GM12878 (cell line): ENCODE data around the gene PLEKHS1. TPM values are rescaled to one million over a fixed set of nuclear protein-coding genes. Genes with fewer than 3 reads are reported as not detected.

ENCODE experiments used
- ATAC-seq: fragments of 200-7000 bp; cut with Tn5 transposase; 3 replicates; pipeline ENCODE4 v1.9.1; 2020; ENCODE audit warnings: mild to moderate bottlenecking, moderate library complexity
- BruUV-seq: library from RNA; stranded (reverse); fragments of 400-500 nt; replicated peaks from 2 replicates; lab custom pipeline; 2021; lab: Mats Ljungman, UMichigan
- CTCF ChIA-PET: fragments of 300-600 bp; sonication (Branson Sonifier 250); formaldehyde crosslinking; extraction: SDS; loops from one replicate; lab custom pipeline; 2021; ENCODE audit warnings: inconsistent platforms; lab: Yijun Ruan, JAX
- POLR2A ChIA-PET: fragments of 350-600 bp; formaldehyde crosslinking; extraction: SDS; loops from one replicate; lab custom pipeline; 2021; ENCODE audit warnings: inconsistent platforms; lab: Charles Lee
- RAD21 ChIA-PET: fragments of 300-600 bp; sonication (Branson Sonifier 250); formaldehyde crosslinking; loops from one replicate; lab custom pipeline; 2023; ENCODE audit warnings: antibody characterized with exemption; ENCODE audit not compliant: unreplicated experiment; lab: Charles Lee
- SMC1A ChIA-PET: fragments of 300-600 bp; sonication (Branson Sonifier 250); formaldehyde crosslinking; loops from one replicate; lab custom pipeline; 2023; ENCODE audit not compliant: unreplicated experiment, uncharacterized antibody; lab: Charles Lee
- DNase-seq: peaks from one replicate; pipeline ENCODE4 v3.0.0-alpha.2; 2011; ENCODE audit warnings: low read depth, low spot score
- FAIRE-seq: peaks from 3 replicates; lab custom pipeline; 2011; peaks lifted over from hg19 to GRCh38; lab: Jason Lieb, UNC
- H2AFZ ChIP-seq: 2 replicates; pipeline ENCODE4 v1.6.0; 2011; ENCODE audit warnings: low read depth, low read length, control low read depth; ENCODE audit not compliant: control insufficient read depth
- H3K27ac ChIP-seq: 2 replicates; pipeline ENCODE4 v1.5.1; 2011; ENCODE audit warnings: control low read depth; ENCODE audit not compliant: control insufficient read depth, insufficient read depth
- H3K27me3 ChIP-seq, 2 experiments: replicated peaks in 1 of 2; 2 replicates each; pipeline versions ENCODE4 v1.6.0 to v1.6.1; 2011; ENCODE audit warnings: low read length in 1 of 2; ENCODE audit not compliant: control insufficient read depth in 2 of 2, insufficient read depth in 2 of 2
- H3K36me3 ChIP-seq, 2 experiments: 2 replicates each; pipeline ENCODE4 v1.5.1; 2011; ENCODE audit warnings: low read length in 1 of 2; ENCODE audit not compliant: control insufficient read depth in 2 of 2, insufficient read depth in 2 of 2
- H3K4me1 ChIP-seq: 2 replicates; pipeline ENCODE4 v1.6.1; 2011; ENCODE audit warnings: mild to moderate bottlenecking, low read length, moderate library complexity, mixed read lengths; ENCODE audit not compliant: control insufficient read depth, insufficient read depth
- H3K4me2 ChIP-seq: 2 replicates; pipeline ENCODE4 v1.6.0; 2011; ENCODE audit warnings: control low read depth; ENCODE audit not compliant: control insufficient read depth, insufficient read depth
- H3K4me3 ChIP-seq: fragments of 200-600 bp; sonication (generic); 2 replicates; pipeline ENCODE4 v1.5.1; 2016
- H3K79me2 ChIP-seq: 2 replicates; pipeline ENCODE4 v1.6.0; 2011; ENCODE audit warnings: low read length; ENCODE audit not compliant: control insufficient read depth, insufficient read depth
- H3K9ac ChIP-seq: 2 replicates; pipeline ENCODE4 v1.8.0; 2011; ENCODE audit warnings: low read length, control low read depth, mixed read lengths; ENCODE audit not compliant: control insufficient read depth, insufficient read depth
- H3K9me3 ChIP-seq: replicated peaks from 3 replicates; pipeline ENCODE4 v1.5.1; 2011; ENCODE audit warnings: mild to moderate bottlenecking, low read length; ENCODE audit not compliant: control insufficient read depth, insufficient read depth
- H4K20me1 ChIP-seq: 2 replicates; pipeline ENCODE4 v1.6.0; 2011; ENCODE audit not compliant: control insufficient read depth, insufficient read depth
- IKZF2 ChIP-seq, 2 experiments: fragments of 450-650 bp; IDR thresholded peaks; 2 replicates each; pipeline ENCODE4 v1.6.1; 2017; ENCODE audit warnings: mild to moderate bottlenecking in 2 of 2, moderate library complexity in 2 of 2
- IRF4 ChIP-seq: IDR thresholded peaks from 2 replicates; pipeline ENCODE4 v1.6.1; 2011; ENCODE audit warnings: low read depth, low read length
- JUNB ChIP-seq: IDR thresholded peaks from 2 replicates; pipeline ENCODE4 v1.6.1; 2016; ENCODE audit warnings: antibody characterized with exemption, mild to moderate bottlenecking
- MLLT1 ChIP-seq: fragments of 450-650 bp; IDR thresholded peaks from 2 replicates; pipeline ENCODE4 v1.6.1; 2016; ENCODE audit warnings: mild to moderate bottlenecking
- RUNX3 ChIP-seq: IDR thresholded peaks from 2 replicates; pipeline ENCODE4 v1.6.1; 2012; ENCODE audit warnings: low read length, inconsistent platforms
- ZBTB11 ChIP-seq: fragments of 450-650 bp; formaldehyde crosslinking; IDR thresholded peaks from 2 replicates; pipeline ENCODE4 v1.5.0; 2022; ENCODE audit warnings: mild to moderate bottlenecking, missing genetic modification characterization
- WGBS: methylation state at CpG from one replicate; pipeline ENCODE4 v1.1.6; 2016; ENCODE audit warnings: low lambda C conversion rate; ENCODE audit not compliant: insufficient replicate concordance, insufficient coverage; ENCODE audit errors: missing lambda C conversion rate; 5-methylcytosine and 5-hydroxymethylcytosine counted together
- in situ Hi-C: fragments of 300-500 bp; cut with MboI; formaldehyde crosslinking; loops from 9 replicates; pipeline ENCODE4 v1.14.3; 2018; ENCODE audit warnings: mixed read lengths
- intact Hi-C: fragments of 100-400 bp; cut with micrococcal nuclease; formaldehyde crosslinking; loops from one replicate; pipeline ENCODE4 v1.14.2; 2022; ENCODE audit not compliant: unreplicated experiment
- polyA plus RNA-seq, 11 experiments: library from polyadenylated mRNA; depleted of rRNA in 4 of 11; unstranded in 6 of 11; stranded (reverse) in 5 of 11; fragments of >200 nt; fragmentation: Nextera tagmentation in 4 of 11; fragmentation: Illumina TruSeq in 1 of 11; extraction: Ambion mirVana in 4 of 11; extraction: Trizol in 1 of 11; gene quantifications; 1 replicate in 1 of 11; 2 replicates in 10 of 11; pipeline versions ENCODE4 v1.2.1 to v1.2.3, GENCODE V29; 2011 to 2016; ENCODE audit warnings: inconsistent platforms in 2 of 11, missing spikeins in 2 of 11, low read depth in 1 of 11
- total RNA-seq, 4 experiments: library from RNA; depleted of rRNA in 3 of 4; stranded (reverse); fragments of >200 nt in 3 of 4; fragmentation: Illumina TruSeq in 1 of 4; extraction: Trizol in 1 of 4; gene quantifications; 2 replicates each; pipeline versions ENCODE4 v1.2.1 to v1.2.3, GENCODE V29; 2013 to 2021

The PLEKHS1 gene
- total and polyA plus RNA-seq, 10 of the 15 experiments (the other 5 are each of a cell fraction or from before 2014, with no cell fraction given) = 0.04 to 0.17 TPM; not detected in 8

DNA sequence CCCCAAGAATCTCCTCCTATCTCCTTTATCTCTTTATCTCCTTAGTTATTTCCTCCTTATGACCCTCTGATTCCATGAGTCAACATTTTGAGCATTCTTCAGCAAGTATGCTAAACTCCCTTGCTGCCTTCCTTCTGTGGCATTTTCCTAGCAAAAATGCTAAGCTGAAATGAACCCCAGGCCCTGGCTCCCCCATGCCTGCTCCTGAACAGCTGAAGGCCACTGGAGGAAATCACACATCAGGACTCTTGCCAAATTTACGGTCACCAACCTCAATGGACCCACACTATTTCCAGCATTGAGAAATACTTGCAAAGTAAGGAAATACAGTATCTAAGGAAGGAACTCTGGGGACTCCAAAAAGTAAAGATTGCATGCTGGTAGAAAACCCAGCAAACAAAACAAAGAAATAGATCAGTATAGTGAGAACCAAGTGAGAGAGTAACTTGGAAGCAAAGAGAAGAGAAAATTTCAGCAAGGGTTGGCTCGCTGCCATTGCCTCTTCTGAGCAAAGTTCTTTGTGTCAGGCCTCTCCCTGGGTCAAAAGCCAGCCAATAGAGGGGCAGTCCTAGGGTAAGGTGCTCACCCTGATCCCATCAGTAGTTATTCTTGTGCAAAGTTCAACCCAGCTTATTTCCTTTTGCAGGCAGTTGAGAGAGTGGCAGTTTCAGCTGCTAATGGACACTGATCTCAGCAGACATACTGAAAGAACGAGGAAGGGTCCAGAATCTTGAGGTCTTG, 5.1 kb upstream of the PLEKHS1 start (continued):
- no peak for TF ChIP-seq ZBTB11 (CRISPR knock-in tag)
- TF ChIP-seq IKZF2 (IDR thresholded peaks at IDR 0.05) = no peak
- no peak for TF ChIP-seq RUNX3
- TF ChIP-seq, all 136 proteins: peak for 0

DNA sequence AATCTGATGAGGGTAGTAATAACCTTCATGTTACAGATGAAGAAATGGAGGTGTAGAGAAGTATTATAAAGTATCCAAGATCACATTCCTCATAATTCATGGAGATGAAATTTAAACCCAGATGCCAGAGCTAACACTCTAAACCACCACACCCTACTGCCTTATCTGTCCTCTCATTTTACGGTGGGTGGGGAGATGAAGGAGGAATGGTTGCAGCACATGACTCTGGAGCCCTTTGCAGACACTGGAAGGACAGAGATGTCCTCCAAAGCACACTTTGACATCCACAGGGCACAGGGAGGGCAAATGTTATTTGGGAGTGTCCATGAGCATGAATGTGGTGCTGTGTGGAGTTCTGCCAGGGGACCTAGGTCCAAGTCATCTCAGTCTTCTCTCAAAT, 1.1 kb downstream of the PLEKHS1 start:
- RAD21 ChIA-PET = interaction anchor here (1.1 kb wide), 1 partner anchor 36 kb away, joined by 3 read pairs; no protein-coding TSS in a partner anchor
- H3K27me3 ChIP-seq = no peaks in the 10 kb centered on the region
- CTCF ChIA-PET = interaction anchor here (1.1 to 1.7 kb wide), 4 partner anchors 13 to 351 kb away, joined by 3 to 6 read pairs (median 4); no protein-coding TSS in a partner anchor
- no peaks in the 10 kb centered on the region for H3K4me1 ChIP-seq
- no peaks in the 10 kb centered on the region for H3K9me3 ChIP-seq
- 88% methylated on average over 1 of the region's 1 CpG for WGBS
- no peak for TF ChIP-seq IRF4
- TF ChIP-seq MLLT1 = no peak
- no peak for TF ChIP-seq JUNB
- TF ChIP-seq, all 136 proteins: peak for 0
- no peak for DNase-seq
- Histone ChIP-seq H3K36me3 (no peaks in the 10 kb centered on the region), H3K9ac (no peak overlapping the region), H4K20me1 (no peaks in the 10 kb centered on the region), H3K4me2 (no peak overlapping the region), H3K79me2 (no peaks in the 10 kb centered on the region), H3K27ac (no peak overlapping the region), H2AFZ (no peak overlapping the region), H3K4me3 (no peak overlapping the region)
- POLR2A ChIA-PET = no interaction called here
- ATAC-seq = no peak
- in situ Hi-C loops (no loop called here), intact Hi-C loops (no loop called here)
- FAIRE-seq = no peak
- no TSS peak for BruUV-seq
- SMC1A ChIA-PET = interaction anchor here (0.8 to 2.6 kb wide), 4 partner anchors 15 to 357 kb away, joined by 3 to 7 read pairs (median 4); no protein-coding TSS in a partner anchor
